Epithelial cell of proximal tubule (primary cell): Measurements from ENCODE around the gene GASK1B. TPM values are rescaled to one million over a fixed set of nuclear protein-coding genes. Genes with fewer than 3 reads are reported as not detected.

Experiments
- DNase-seq: peaks from one replicate; pipeline ENCODE4 v3.0.0-alpha.2; 2011; ENCODE audit warnings: low read depth
- H3K4me3 ChIP-seq: 2 replicates; pipeline ENCODE4 v1.5.1; 2011; ENCODE audit warnings: low read depth, mild to moderate bottlenecking, low read length
- CTCF ChIP-seq: conservative IDR thresholded peaks from 2 replicates; pipeline ENCODE4 v1.5.1; 2012; ENCODE audit warnings: low read depth, mild to moderate bottlenecking, low read length
- total RNA-seq: library from RNA; depleted of rRNA; stranded (reverse); fragments of >200 nt; gene quantifications from 2 replicates; pipeline ENCODE4 v1.2.3, GENCODE V29; 2015

GASK1B gene
- total RNA-seq, 1 donor from 2014 or later = 0.17 TPM

- no peak overlapping the region for H3K4me3 ChIP-seq
- no peak for TF ChIP-seq CTCF
- no peak for DNase-seq
Measured at GRCh38 chr4:158176108-158176507, 3.3 kb upstream of the GASK1B start.

GRCh38 chr4:158170691-158171561, 1.9 kb downstream of the GASK1B start:
- no peak overlapping the region for H3K4me3 ChIP-seq

GRCh38 chr4:158169931-158170690, 2.7 kb downstream of the GASK1B start:
- DNase-seq = no peak
- TF ChIP-seq CTCF = no peak
- no peak overlapping the region for H3K4me3 ChIP-seq

More at GRCh38 chr4:158170691-158171561, 1.9 kb downstream of the GASK1B start:
- TF ChIP-seq CTCF = peak; percentile 48
- no peak for DNase-seq

GRCh38 chr4:158169506-158169905, 3.3 kb downstream of the GASK1B start:
- no peak for TF ChIP-seq CTCF
- no peak overlapping the region for H3K4me3 ChIP-seq
- no peak for DNase-seq

GRCh38 chr4:158168606-158169005, 4.2 kb downstream of the GASK1B start:
- DNase-seq = no peak
- no peak overlapping the region for H3K4me3 ChIP-seq

GRCh38 chr4:158166701-158167100, 6.1 kb downstream of the GASK1B start:
- no peak for TF ChIP-seq CTCF
- no peak for DNase-seq
- no peak overlapping the region for H3K4me3 ChIP-seq

More at GRCh38 chr4:158168606-158169005, 4.2 kb downstream of the GASK1B start:
- no peak for TF ChIP-seq CTCF
